Measurements from ENCODE around the gene ABCA1.

The ABCA1 gene

DNA sequence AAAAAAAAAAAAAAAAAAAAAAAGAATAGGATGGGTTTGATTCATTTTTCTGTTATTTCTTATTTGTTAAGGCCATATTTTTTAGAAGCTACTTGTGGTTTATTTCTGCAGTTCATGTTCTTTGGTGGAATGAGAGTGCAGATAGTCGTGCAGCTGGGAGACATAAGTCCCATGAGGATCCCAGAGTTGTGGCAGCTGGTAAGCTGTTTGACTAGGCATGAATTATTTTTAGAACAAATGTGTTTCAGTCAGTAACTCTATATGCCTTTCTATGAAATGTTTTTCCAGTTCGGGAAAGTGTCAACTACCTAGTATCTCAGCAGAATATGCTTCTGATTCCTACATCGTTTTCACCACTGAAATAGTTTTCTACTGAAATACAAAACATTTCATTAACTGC, 169.0 kb downstream of the ABCA1 start:
- DNase-seq (ENCODE audit: low spot score): no peak

GRCh38 chr9:104750185-104750767, 177.7 kb downstream of the ABCA1 start:
- no peak for DNase-seq (ENCODE audit: low spot score)

DNA sequence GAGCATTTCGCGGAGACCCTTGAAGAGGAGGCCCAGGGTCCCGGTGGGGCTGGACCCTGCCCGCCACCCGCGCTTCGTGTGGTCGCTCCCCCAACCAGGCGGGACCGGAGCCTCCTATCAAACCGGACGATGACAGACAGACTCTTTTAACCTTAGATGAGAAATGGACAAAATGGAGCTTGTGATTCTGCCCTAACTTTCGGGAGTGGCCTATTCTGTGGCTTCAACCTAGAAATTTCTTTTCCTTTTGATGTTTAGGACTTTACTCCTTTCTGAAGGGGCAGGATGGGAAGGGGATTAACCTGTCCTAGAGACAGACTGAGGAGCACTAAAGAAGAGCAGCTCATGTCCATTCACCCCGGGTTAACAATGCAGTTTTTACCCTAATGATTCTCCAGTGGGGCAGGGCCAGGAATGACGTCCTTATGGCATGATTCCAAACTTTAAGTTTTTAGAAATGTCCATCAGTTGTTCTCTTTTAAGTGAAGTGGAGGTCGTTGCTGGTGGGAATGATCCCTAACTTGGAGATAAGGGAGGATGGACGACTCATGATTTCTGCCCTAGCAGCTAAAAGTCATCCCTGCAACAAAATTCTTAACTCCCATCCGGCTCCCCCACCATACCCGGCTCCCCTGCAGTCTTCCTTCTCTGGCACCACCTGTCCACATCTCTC, 179.5 kb downstream of the ABCA1 start:
- DNase-seq (ENCODE audit: low spot score): peak; percentile 48

- DNase-seq (ENCODE audit: low spot score): peak; percentile 85
Observed at GRCh38 chr9:104747565-104748358, 180.2 kb downstream of the ABCA1 start, which contains the start of gene NIPSNAP3A. Gene NIPSNAP3A (plus strand): TSS chr9:104747683. CDS start chr9:104747793, 110 bp downstream.

DNA sequence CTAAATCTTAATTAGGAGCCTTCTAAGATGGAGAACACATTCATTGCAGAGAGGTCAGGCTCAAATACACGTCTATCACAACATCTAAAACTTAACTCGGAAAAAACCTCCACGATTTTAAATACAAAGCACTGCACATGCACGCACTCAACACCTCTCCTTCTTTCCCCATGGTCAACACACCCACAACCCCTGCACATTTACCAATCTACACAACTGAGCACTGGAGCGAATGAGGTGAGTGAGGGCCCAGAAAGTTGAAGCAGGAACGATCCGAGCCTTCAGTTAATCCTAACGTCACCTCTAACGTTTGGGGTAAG, 180.8 kb downstream of the ABCA1 start:
- no peak for DNase-seq (ENCODE audit: low spot score)

- DNase-seq (ENCODE audit: low spot score): peak; percentile 2
Observed at GRCh38 chr9:104746798-104747197, 181.2 kb downstream of the ABCA1 start.

DNA sequence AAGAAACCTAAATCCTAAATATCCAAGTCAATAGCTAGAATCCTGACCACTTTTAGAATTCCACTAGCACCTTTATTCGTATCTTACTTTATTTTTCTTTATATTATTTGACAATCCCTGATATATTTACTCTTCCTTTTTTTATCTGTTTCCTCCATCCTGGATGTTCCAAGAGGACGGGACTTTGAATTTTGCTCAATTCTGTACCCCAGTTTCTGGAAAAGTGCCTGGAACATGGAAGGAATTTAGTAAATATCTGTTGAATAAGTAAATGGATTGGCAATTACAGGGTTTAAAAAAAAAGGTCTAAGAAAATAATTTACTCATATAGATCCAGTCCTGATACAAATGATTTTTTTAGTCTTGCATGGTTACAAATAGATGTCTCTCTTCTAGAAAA, 181.7 kb downstream of the ABCA1 start:
- DNase-seq (ENCODE audit: low spot score): no peak

- no peak for DNase-seq (ENCODE audit: low spot score)
Observed at GRCh38 chr9:104745852-104746251, 182.1 kb downstream of the ABCA1 start.

GRCh38 chr9:104743376-104743985, 184.5 kb downstream of the ABCA1 start:
- peak; percentile 75 for DNase-seq (ENCODE audit: low spot score)

DNA sequence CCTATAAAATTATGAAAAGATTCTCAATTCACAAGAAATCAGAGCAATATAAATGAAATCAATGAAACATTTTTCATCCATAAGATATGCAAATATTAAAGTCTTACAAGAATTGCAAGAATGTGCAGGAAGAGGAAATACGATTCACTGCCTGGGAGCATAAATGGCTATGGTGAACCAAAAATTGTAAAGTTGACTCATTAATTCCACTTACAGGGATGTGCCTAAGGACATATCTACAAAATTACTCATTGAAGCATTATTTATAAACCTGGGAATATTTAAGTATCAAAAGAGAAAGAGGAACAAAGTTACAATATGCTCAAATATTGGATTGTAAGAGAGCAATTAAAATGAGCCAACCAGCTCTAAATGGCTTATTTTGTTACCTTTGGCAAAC, 187.3 kb downstream of the ABCA1 start:
- peak; percentile 77 for DNase-seq (ENCODE audit: low spot score)

DNA sequence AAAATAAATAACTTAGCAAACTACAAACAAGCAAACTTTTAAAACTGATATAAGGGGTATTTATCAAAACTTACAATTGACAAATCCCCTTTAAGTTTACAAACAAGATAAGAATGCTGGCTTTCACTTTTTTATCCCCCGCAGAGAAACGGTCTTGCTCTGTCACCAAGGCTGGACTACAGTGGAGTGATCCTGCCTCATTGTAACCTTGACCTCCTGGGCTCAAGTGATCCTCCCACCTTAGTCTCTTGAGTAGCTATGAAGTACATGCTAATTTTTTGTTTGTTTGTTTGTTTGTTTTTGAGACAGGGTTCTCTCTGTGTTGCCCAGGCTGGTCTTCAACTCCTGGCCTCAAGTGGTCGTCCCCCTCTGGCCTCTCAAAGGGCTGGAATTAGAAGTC, 189.5 kb downstream of the ABCA1 start:
- no peak for DNase-seq (ENCODE audit: low spot score)

All from kidney tubule cell (primary cell).